22Rv1 (cell line): ENCODE data around the gene SDK1.

Experiments
- H3K27ac ChIP-seq: fragments of 450-650 bp; 2 replicates; pipeline ENCODE4 v1.5.1; 2017
- CTCF ChIP-seq: fragments of 450-650 bp; IDR thresholded peaks from 2 replicates; pipeline ENCODE4 v1.5.1; 2017; ENCODE audit warnings: mild to moderate bottlenecking
- ZFX ChIP-seq: fragments of 450-650 bp; IDR thresholded peaks from 2 replicates; pipeline ENCODE4 v1.6.1; 2017; ENCODE audit warnings: antibody characterized with exemption, borderline replicate concordance

The SDK1 gene

GRCh38 chr7:4077980-4078379, 776.9 kb downstream of the SDK1 start:
- TF ChIP-seq ZFX: no peak
- TF ChIP-seq CTCF: no peak
- no peak overlapping the region for H3K27ac ChIP-seq

- TF ChIP-seq CTCF: no peak
- TF ChIP-seq ZFX: no peak
- H3K27ac ChIP-seq: no peak overlapping the region
These were observed 777.5 kb downstream of the SDK1 start for GRCh38 chr7:4078580-4078979.

GRCh38 chr7:4079366-4079765, 778.3 kb downstream of the SDK1 start:
- no peak overlapping the region for H3K27ac ChIP-seq
- no peak for TF ChIP-seq ZFX
- no peak for TF ChIP-seq CTCF

GRCh38 chr7:4079956-4080355, 778.9 kb downstream of the SDK1 start:
- no peak for TF ChIP-seq CTCF
- no peak for TF ChIP-seq ZFX
- no peak overlapping the region for H3K27ac ChIP-seq

GRCh38 chr7:4080954-4081353, 779.9 kb downstream of the SDK1 start:
- TF ChIP-seq ZFX: no peak
- no peak for TF ChIP-seq CTCF
- H3K27ac ChIP-seq: no peak overlapping the region

GRCh38 chr7:4083513-4083912, 782.5 kb downstream of the SDK1 start:
- H3K27ac ChIP-seq: no peak overlapping the region
- TF ChIP-seq CTCF (no peak), ZFX (no peak)

- TF ChIP-seq ZFX: no peak
- TF ChIP-seq CTCF: no peak
- H3K27ac ChIP-seq: no peak overlapping the region
These were observed 783.2 kb downstream of the SDK1 start for GRCh38 chr7:4084271-4084670.
